Activated naive CD4-positive, alpha-beta T cell treated with Interleukin-2 at 50 U/mL for 16 hours (primary cell): Measurements from ENCODE around the gene PDZRN3.
"Not testable (repeated sequence)": the region's sequence is repeated elsewhere in the genome, so short reads cannot be mapped to it uniquely, and the experiment has no call there.

ENCODE experiments used
- DNase-seq: peaks from one replicate; pipeline ENCODE4 v3.0.0-alpha.2; 2020

Gene PDZRN3

GRCh38 chr3:73586628-73587027, 38.1 kb downstream of the PDZRN3 start:
- no peak for DNase-seq

- DNase-seq, result no peak
These were observed 38.6 kb downstream of the PDZRN3 start for GRCh38 chr3:73586190-73586589.

- DNase-seq, result no peak
These were observed 39.9 kb downstream of the PDZRN3 start for GRCh38 chr3:73584873-73585272.

GRCh38 chr3:73582535-73582934, 42.2 kb downstream of the PDZRN3 start:
- no peak for DNase-seq

- no peak for DNase-seq
These were observed 43.5 kb downstream of the PDZRN3 start for GRCh38 chr3:73581134-73581846.

- no peak for DNase-seq
These were observed 44.4 kb downstream of the PDZRN3 start for GRCh38 chr3:73580343-73580742.

- DNase-seq, result no peak
These were observed 47.0 kb downstream of the PDZRN3 start for GRCh38 chr3:73577704-73578103.

- no peak for DNase-seq
These were observed 47.7 kb downstream of the PDZRN3 start for GRCh38 chr3:73576999-73577461.

- DNase-seq, result no peak
These were observed 48.8 kb downstream of the PDZRN3 start for GRCh38 chr3:73575953-73576352.

- no peak for DNase-seq
These were observed 49.2 kb downstream of the PDZRN3 start for GRCh38 chr3:73575519-73575918.

- no peak for DNase-seq
These were observed 51.5 kb downstream of the PDZRN3 start for GRCh38 chr3:73573204-73573603.

GRCh38 chr3:73572368-73572767, 52.4 kb downstream of the PDZRN3 start:
- DNase-seq, result no peak

GRCh38 chr3:73571238-73571794, 53.4 kb downstream of the PDZRN3 start:
- no peak for DNase-seq

GRCh38 chr3:73569246-73569760, 55.4 kb downstream of the PDZRN3 start:
- no peak for DNase-seq

GRCh38 chr3:73568371-73568862, 56.3 kb downstream of the PDZRN3 start:
- DNase-seq, result no peak

- DNase-seq, result not testable (repeated sequence)
These were observed 59.4 kb downstream of the PDZRN3 start for GRCh38 chr3:73565374-73565773.

GRCh38 chr3:73563896-73564582, 60.7 kb downstream of the PDZRN3 start:
- no peak for DNase-seq

- no peak for DNase-seq
These were observed 63.2 kb downstream of the PDZRN3 start for GRCh38 chr3:73561494-73561893.

- DNase-seq, result no peak
These were observed 65.0 kb downstream of the PDZRN3 start for GRCh38 chr3:73559749-73560148.

GRCh38 chr3:73558727-73559075, 66.0 kb downstream of the PDZRN3 start:
- no peak for DNase-seq

- DNase-seq, result no peak
These were observed 66.6 kb downstream of the PDZRN3 start for GRCh38 chr3:73557986-73558726.

- no peak for DNase-seq
These were observed 68.0 kb downstream of the PDZRN3 start for GRCh38 chr3:73556520-73557372.
